Ovary (tissue), 3 donors: ENCODE measurements around the gene MORN2.

Experiments
- POLR2A ChIP-seq: fragments of 450-650 bp; IDR thresholded peaks from one replicate; pipeline ENCODE4 v1.6.1; 2017; ENCODE audit warnings: antibody characterized with exemption, mild to moderate bottlenecking, moderate library complexity
- TF ChIP-seq, protein P1 (sequence below), 3 donors: fragments of 450-650 bp in 2 of 3; fragments of 200-600 bp in 1 of 3; IDR thresholded peaks; one replicate each; pipeline versions ENCODE4 v1.5.1 to v1.8.0; 2016 to 2022; ENCODE audit warnings: antibody characterized with exemption in 3 of 3, mild to moderate bottlenecking in 1 of 3
- donor health status: DM: no; HTN: no; CAD: no.

- TF ChIP-seq, protein P1, sequence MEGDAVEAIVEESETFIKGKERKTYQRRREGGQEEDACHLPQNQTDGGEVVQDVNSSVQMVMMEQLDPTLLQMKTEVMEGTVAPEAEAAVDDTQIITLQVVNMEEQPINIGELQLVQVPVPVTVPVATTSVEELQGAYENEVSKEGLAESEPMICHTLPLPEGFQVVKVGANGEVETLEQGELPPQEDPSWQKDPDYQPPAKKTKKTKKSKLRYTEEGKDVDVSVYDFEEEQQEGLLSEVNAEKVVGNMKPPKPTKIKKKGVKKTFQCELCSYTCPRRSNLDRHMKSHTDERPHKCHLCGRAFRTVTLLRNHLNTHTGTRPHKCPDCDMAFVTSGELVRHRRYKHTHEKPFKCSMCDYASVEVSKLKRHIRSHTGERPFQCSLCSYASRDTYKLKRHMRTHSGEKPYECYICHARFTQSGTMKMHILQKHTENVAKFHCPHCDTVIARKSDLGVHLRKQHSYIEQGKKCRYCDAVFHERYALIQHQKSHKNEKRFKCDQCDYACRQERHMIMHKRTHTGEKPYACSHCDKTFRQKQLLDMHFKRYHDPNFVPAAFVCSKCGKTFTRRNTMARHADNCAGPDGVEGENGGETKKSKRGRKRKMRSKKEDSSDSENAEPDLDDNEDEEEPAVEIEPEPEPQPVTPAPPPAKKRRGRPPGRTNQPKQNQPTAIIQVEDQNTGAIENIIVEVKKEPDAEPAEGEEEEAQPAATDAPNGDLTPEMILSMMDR (IDR thresholded peaks at IDR 0.05): no peak
- TF ChIP-seq POLR2A: no peak
Observed at GRCh38 chr2:38835990-38836389, 39.8 kb upstream of the MORN2 start.
